ENCODE results near the gene FSTL3.

FSTL3 gene

DNA sequence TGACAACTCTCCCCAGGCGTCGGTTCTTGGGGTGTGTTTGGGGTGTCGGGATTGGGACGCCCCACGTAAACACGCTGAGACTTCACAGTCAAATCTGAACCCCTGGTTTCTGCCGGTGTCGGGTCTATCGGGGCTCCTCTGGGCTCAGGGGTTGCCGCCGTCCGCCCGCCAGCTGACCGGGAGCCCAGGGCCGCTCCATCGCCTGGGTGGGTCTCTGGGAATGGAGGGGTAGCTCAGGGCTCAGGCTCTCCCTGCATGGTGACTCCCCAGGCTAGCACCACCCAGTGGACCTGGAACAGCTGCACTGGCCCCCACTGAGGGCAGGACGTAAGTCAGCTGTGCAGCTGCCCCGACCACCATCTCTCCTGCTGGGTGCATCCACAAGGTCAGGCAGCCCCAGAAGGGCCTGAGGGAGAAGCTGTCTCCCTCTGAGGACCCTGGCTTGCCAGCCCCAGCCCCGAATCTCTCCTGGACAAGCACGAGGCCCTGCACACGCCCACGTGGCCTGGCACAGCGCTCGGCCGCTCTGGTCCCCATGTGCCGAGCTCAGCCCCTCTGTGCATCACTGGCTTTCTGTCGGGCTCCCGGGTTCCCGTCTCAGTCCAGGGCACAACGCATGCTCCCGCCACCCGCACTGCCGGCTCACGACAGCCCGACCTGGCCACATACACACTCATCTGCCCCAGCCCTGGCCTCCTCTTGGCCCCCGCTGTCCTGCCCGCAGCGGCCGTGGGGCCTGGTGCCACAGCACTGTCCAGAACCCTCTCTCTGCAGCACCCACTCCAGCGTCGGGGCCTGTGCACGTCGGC is 19.2 kb upstream of the FSTL3 start:
- peak overlapping the region in 3 of 11 experiments; percentile 5 to 28 (median 12); a peak in 1 of 22 replicates for H3K4me2 ChIP-seq
- TF ChIP-seq Cebpa-rat (IDR thresholded peaks at IDR 0.05) = no peak
- H3K9ac ChIP-seq = peak overlapping the region in 9 of 11 experiments; percentile 31 to 99 (median 94); a peak in 14 of 22 replicates
- peak overlapping the region in 1 of 11 experiments; percentile 5; a peak in 2 of 22 replicates for H3K27ac ChIP-seq
- peaks cover 100% of the 10 kb centered on the region in 11 experiments for H4K20me1 ChIP-seq
- H3K9me3 ChIP-seq (replicated peaks in 1 of 11) = no peaks in the 10 kb centered on the region
- H3K27me3 ChIP-seq = no peaks in the 10 kb centered on the region
- H3K4me3 ChIP-seq = no peak overlapping the region
- peaks cover 23 to 55% (median 48%) of the 10 kb centered on the region in 10 experiments for H3K4me1 ChIP-seq
- H3K36me3 ChIP-seq = peaks cover 50 to 92% (median 72%) of the 10 kb centered on the region in 11 experiments

DNA sequence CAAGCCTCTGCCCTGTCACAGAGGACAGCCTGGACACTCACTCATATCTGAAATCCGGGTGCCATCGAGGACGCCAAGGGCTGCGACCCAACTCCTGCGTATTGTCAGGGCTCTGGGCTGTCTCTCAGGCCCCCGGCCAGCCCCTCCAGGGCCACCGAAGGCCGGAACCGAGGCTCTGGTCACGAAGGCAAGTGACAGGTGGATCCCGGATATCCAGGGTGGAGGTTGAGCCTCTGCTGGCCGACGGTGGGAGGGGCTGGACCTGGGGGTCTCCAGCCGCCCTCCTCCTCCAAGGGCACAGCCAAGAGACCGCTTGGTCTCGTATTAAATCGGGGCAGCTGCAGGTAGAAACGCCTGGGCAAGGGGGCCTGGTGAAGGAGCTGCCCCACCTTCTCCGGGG is 18.6 kb upstream of the FSTL3 start:
- H3K9ac ChIP-seq = peak overlapping the region in 10 of 11 experiments; percentile 11 to 99 (median 96); a peak in 16 of 22 replicates
- no peak overlapping the region; a peak in 1 of 22 replicates for H3K27ac ChIP-seq
- H3K36me3 ChIP-seq = peaks cover 44 to 85% (median 66%) of the 10 kb centered on the region in 11 experiments
- H4K20me1 ChIP-seq = peaks cover 95 to 100% (median 100%) of the 10 kb centered on the region in 11 experiments
- H3K4me1 ChIP-seq = peaks cover 23 to 55% (median 48%) of the 10 kb centered on the region in 10 experiments
- no peak for TF ChIP-seq Cebpa-rat (IDR thresholded peaks at IDR 0.05)
- no peaks in the 10 kb centered on the region for H3K9me3 ChIP-seq (replicated peaks in 1 of 11)
- no peaks in the 10 kb centered on the region for H3K27me3 ChIP-seq
- peak overlapping the region in 2 of 11 experiments; percentile 3 to 10; a peak in 2 of 22 replicates for H3K4me2 ChIP-seq
- H3K4me3 ChIP-seq = no peak overlapping the region

DNA sequence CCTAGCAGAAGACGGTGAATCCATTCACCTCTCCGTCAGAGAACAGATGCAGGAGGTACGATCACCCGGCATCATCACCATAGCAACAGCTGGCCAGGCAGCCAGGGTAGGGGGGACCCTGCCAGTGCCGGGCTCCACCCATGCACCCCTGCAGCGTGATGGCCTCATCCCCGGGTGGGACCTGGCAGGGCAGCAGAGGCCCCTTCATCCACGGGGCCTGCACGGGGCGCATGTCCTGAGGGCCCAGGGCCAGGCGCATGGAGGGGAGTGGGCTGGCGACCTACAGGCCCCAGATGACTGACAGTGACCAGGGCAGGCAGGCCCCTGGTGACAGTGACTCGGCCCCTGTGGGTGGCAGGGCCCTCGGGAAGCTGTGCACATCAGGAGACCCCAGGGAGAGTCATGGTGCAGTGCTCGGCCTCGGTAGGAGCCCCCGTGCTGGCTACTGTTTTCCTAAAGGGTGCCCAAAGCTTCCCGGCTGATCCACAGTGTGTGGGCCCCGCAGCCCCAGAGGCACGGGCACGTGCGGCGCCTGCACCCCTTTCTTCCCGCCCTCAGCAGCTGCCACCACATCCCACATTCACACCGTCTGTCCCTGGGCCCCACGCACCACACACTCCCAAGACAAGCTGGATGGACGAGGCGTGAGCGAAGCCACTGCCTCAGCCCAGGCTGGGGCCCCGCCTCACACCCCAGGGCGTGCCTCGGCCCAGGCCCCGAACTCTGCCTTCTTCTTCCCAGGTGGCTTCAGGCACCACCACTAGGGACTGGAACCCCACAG is 17.9 kb upstream of the FSTL3 start:
- TF ChIP-seq Cebpa-rat (IDR thresholded peaks at IDR 0.05) = no peak
- Histone ChIP-seq H3K9ac (peak overlapping the region; percentile 11 to 99 (median 94); a peak in 17 of 22 replicates), H3K4me1 (peaks cover 23 to 55% (median 48%) of the 10 kb centered on the region in 10 experiments), H3K27me3 (no peaks in the 10 kb centered on the region), H3K4me3 (no peak overlapping the region), H3K36me3 (peaks cover 37 to 79% (median 59%) of the 10 kb centered on the region in 11 experiments), H3K4me2 (peak overlapping the region in 4 of 11 experiments; percentile 10 to 100 (median 98); a peak in 6 of 22 replicates), H4K20me1 (peaks cover 89 to 97% (median 96%) of the 10 kb centered on the region in 11 experiments), H3K27ac (peak overlapping the region in 1 of 11 experiments; percentile 98; a peak in 2 of 22 replicates), H3K9me3 (replicated peaks in 1 of 11) (no peaks in the 10 kb centered on the region)

DNA sequence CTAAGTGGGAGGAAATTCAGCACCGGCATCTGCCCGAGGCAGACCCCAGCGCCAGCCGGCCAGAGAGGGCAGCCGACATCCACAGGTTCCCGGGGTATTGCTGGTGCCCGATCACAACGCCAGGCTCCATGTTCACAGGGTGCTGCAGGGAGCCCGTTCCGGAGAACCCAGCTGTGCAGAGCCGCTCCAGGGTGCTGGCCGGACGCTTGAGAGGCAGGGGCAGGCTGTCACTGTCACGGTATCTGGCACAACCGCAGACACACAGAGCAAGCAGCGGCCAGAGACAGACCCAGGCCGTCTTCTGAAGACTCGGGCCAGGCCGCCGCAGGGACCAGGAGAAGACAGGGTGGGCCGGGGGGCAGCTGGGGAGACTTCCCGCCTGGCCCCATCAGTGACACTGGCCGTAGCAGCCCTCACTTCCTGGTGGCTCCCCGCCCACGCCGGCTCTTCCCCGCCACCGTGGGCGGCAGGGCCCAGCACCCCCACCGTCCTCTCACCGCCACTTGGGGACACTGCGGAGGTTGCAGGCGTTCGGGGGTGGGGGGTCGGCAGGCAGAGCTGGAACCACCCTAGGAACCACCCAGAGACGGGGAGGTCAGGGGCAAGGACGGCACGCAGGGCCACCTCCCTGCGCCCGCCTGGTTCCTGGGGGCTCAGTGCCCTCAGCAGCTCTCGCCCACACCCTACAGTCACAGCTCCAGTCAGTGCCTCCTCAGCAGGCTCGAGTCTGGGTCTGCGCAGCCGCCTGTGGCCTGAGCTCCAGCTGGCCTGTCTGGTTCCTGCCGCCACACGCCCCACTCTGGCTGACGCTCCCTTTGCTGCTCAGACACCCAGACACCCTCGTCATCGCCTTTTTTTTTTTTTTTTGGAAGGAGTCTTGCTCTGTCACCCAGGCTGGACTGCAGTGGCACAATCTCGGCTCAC is 17.0 kb upstream of the FSTL3 start:
- Histone ChIP-seq H3K27me3 (no peaks in the 10 kb centered on the region), H3K4me2 (peak overlapping the region; percentile 93 to 100 (median 99); a peak in 21 of 22 replicates), H4K20me1 (peaks cover 80 to 88% (median 87%) of the 10 kb centered on the region in 11 experiments), H3K9ac (peak overlapping the region; percentile 33 to 99 (median 98); a peak in 15 of 22 replicates), H3K27ac (peak overlapping the region in 6 of 11 experiments; percentile 21 to 98 (median 68); a peak in 11 of 22 replicates), H3K4me1 (peaks cover 32 to 64% (median 57%) of the 10 kb centered on the region in 10 experiments), H3K4me3 (peak overlapping the region in 1 of 10 experiments; percentile 19; a peak in 1 of 20 replicates), H3K9me3 (replicated peaks in 1 of 11) (no peaks in the 10 kb centered on the region), H3K36me3 (peaks cover 28 to 70% (median 50%) of the 10 kb centered on the region in 11 experiments)
- no peak for TF ChIP-seq Cebpa-rat (IDR thresholded peaks at IDR 0.05)

DNA sequence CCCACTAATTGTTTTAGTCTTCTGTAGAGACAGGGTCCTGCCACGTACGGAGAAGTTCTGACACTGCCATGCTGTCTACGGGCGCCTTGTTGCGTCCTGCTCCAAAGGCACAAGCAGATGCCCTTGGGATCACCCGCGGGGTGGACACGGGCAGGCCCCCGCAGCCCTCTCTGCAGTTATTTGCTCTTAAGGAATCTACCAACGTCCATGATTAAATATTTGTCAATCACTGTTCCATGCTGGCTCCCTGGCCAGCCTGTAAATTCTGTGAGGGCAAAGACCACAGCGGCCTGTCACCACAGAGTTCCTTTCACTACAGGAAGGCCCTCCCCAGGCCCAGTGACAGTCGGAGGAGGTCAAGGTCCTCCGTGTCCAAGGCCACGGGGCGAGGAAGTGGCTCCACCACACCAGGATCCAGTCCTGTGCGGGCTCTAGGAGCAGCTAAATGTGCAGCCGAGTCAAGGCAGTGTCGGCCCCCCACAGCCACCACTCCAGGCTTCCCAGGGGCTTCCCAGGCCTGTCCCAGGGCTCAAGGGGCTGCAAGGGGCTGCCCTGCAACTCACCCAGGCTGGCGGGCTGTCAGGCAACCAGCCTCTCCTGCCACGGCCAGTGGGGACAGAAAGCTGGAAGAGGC is 15.3 kb upstream of the FSTL3 start:
- Histone ChIP-seq H3K27ac (peak overlapping the region; percentile 72 to 98 (median 95); a peak in 21 of 22 replicates), H3K4me2 (peak overlapping the region; percentile 93 to 100 (median 99)), H3K9me3 (replicated peaks in 1 of 11) (no peaks in the 10 kb centered on the region), H3K27me3 (no peaks in the 10 kb centered on the region), H3K9ac (peak overlapping the region; percentile 91 to 99 (median 98)), H3K4me1 (peaks cover 44 to 81% (median 68%) of the 10 kb centered on the region in 10 experiments), H3K4me3 (peak overlapping the region; percentile 90 to 100 (median 100)), H4K20me1 (peaks cover 62 to 71% (median 70%) of the 10 kb centered on the region in 11 experiments), H3K36me3 (peaks cover 28 to 52% (median 35%) of the 10 kb centered on the region in 11 experiments; a peak in 21 of 22 replicates)
- no peak for TF ChIP-seq Cebpa-rat (IDR thresholded peaks at IDR 0.05)

DNA sequence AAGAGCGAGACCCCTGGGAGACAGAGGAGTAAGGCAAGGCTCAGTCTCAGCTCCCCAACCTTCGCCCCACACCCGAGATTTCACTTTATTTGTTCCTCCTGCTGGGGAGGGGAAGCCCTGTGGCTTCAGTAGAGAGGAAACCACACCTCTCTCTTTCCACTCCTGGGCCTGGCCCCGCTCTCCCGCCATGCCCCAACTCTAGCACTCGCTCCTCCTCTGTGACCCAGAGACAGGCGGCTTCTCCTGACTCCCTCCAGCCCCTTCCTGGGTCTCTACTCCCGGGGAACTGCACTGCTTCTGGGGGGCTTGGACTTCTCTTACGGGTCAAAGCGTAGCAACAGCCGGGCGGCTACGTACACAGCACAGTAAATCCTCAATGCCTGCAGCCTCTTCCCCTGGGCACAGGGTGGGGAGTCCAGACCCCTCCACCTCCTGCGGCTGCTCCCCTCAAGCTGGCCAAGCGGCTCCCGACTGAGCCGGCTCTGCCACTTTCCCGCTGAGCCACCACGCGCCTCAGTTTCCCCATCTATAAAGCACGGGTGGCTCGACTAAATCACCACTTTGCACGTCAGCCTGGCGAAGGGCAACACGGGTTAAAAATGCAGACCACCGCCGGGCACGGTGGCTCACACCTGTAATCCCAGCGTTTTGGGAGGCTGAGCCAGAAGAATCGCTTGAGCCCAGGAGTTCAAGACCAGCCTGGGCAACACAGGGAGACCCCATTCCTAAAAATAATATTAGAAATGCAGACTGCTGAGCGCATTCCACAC is 14.6 kb upstream of the FSTL3 start:
- Histone ChIP-seq H3K4me3 (peak overlapping the region; percentile 90 to 100 (median 100)), H3K9ac (peak overlapping the region; percentile 91 to 99 (median 98)), H3K4me2 (peak overlapping the region; percentile 93 to 100 (median 99)), H3K9me3 (replicated peaks in 1 of 11) (peaks cover 0 to 2% (median under 1%) of the 10 kb centered on the region in 11 experiments; a peak in 8 of 22 replicates), H3K4me1 (peaks cover 44 to 78% (median 64%) of the 10 kb centered on the region in 10 experiments), H3K27ac (peak overlapping the region; percentile 72 to 98 (median 95); a peak in 21 of 22 replicates), H4K20me1 (peaks cover 55 to 64% (median 63%) of the 10 kb centered on the region in 11 experiments), H3K27me3 (no peaks in the 10 kb centered on the region), H3K36me3 (peaks cover 22 to 46% (median 30%) of the 10 kb centered on the region in 11 experiments; a peak in 21 of 22 replicates)
- TF ChIP-seq Cebpa-rat (IDR thresholded peaks at IDR 0.05) = no peak
